GM18519 (cell line): Measurements from ENCODE around the gene PCID2.
"Not testable (repeated sequence)": the region's sequence is repeated elsewhere in the genome, so short reads cannot be mapped to it uniquely, and the experiment has no call there.

Source experiments
- ATAC-seq: cut with Tn5 transposase; IDR thresholded peaks from one replicate; pipeline ENCODE4 v1.9.1; 2021; ENCODE audit warnings: mild to moderate bottlenecking, moderate library complexity; ENCODE audit not compliant: unreplicated experiment, low FRiP score

PCID2 gene

DNA sequence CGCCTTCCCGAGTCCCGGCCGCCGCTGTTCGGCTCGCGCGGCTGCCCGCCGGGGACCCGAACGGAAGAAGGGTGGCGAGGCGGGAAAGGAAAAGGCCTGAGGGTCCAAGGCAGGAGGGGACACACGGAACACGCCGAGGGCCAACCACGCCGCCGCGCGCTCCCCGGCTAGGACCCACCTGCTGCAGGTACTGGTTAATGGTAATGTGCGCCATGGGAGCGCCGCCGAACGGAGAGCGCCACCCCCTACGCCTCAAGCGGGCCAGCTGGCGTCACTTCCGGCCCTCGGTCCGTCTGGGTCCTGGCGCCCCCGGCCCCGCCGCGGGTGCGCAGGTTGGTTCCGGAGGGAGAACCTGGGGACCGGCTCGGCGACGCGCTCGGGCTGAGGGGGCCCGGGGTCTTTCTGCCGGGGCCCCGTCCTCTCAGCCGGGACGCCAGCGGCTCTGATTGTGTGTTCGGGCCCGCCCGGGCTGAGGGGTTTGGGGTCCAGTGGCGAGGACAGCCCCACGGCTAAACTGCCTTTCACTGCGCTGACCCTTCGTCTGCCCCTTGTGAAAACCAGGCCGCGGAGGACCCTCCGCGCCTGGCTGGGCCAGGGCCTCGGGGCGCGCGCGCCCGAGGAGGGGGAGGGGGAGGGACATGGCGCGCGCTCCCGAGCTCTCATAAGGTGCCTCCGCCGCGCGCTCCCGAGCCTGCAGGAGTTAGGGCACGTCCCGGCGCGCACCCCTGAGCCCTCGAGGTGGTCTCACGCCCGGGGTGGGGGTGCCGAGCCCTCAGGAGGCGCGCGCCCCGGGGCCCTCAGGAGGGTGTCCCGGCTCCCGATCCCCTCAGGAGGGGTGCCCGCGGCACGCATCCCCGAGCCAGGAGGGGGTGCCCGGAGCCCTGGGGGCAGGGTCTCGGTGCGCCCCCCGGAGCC lies at the start of gene PCID2:
Gene PCID2, minus strand, starts transcription at position 249 of the 915 bp plus-strand sequence. Its CDS starts 35 bp downstream, at position 214.
- ATAC-seq, result peak; percentile 50

DNA sequence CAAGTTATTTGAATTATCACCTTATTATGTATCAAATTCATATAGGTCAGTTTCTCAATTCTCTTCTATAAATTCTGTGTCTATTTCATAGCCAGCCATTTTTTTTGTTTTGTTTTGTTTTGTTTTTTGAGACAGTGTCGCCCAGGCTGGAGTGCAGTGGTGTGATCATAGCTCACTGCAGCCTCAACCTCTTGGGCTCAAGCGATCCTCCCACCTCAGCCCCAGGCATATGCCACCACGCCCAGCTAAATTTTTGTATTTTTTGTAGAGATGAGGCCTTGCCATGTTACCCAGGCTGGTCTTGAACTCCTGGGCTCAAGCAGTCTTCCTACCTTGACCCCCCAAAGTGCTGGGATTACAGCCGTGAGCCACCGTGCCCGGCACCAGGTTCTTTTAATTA lies 49.4 kb upstream of the PCID2 start:
- ATAC-seq, result not testable (repeated sequence)

DNA sequence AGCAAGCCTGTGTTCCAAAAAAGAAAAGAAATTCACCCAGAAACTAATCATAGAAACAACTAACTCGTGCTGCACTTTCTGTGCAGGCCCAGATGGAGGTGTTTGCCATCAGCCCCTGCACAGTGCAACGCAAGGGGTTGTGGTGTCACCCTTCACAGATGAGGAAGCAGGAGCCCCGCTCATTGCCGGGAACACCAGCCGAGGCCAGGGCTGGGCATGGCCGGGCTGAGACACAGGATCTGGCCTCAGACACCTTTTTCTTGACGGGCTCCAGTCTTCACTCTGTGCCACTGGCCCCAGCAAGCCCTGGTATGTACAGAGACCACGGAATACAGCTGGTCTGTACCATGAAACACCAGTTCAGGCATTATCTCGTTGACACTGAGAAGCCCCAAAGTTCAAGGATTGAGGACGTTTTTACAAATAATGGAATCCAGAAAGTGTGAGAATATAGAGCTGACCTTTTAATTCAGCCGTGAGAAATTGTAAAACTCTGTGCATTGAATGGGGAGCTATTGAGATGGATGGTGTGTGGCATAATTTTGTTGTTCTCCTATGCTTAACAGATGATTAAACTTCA lies 44.1 kb upstream of the PCID2 start:
- ATAC-seq, result no peak

- ATAC-seq, result no peak
Observed at GRCh38 chr13:113245849-113246796, 37.7 kb upstream of the PCID2 start.

- ATAC-seq, result no peak
Observed at GRCh38 chr13:113243847-113244246, 35.4 kb upstream of the PCID2 start.

GRCh38 chr13:113241623-113242022 lies 33.2 kb upstream of the PCID2 start:
- ATAC-seq, result not testable (repeated sequence)

GRCh38 chr13:113239986-113240385 lies 31.5 kb upstream of the PCID2 start:
- ATAC-seq, result no peak

DNA sequence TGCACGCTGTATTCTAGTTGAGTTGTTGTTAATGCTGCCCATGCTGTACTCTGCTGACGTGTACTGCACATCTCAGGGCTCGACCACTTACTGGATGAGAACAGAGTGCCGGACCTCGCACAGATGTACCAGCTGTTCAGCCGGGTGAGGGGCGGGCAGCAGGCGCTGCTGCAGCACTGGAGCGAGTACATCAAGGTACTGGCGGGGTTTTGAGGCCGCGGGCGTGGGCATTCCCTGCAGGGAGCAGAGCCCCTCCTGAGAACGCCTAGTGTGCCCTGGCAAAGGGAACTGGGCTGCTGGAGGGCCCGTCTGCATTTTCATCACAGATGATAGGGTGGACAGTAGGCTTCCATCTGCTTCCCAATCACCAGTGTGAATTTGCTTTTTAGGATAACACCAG lies 30.9 kb upstream of the PCID2 start:
- no peak for ATAC-seq

- no peak for ATAC-seq
Observed at GRCh38 chr13:113238536-113238935, 30.1 kb upstream of the PCID2 start.

- no peak for ATAC-seq
Observed at GRCh38 chr13:113233101-113233500, 24.6 kb upstream of the PCID2 start.

- no peak for ATAC-seq
Observed at GRCh38 chr13:113232208-113233003, 23.9 kb upstream of the PCID2 start.

- ATAC-seq, result no peak
Observed at GRCh38 chr13:113231306-113232207, 23.1 kb upstream of the PCID2 start.

DNA sequence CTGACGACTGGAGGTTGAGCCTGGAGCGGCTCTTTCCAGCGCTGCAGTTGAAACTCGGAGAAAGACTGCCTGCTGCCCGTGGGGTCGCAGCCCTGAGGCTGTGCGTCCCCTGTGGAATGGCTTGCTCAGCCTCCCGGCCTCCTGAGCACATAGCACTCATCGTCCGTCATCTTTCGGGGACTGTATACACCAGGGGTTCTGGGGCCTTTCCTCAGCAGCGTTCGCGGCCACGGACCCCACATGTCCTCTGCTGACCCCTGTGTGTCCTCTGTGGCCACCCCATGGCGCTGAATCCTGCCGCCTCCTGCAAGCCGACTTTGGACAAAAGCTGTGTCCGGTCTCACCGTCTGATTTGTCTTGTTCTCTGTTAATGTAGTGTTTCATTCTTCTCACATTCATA lies 21.3 kb upstream of the PCID2 start:
- no peak for ATAC-seq

DNA sequence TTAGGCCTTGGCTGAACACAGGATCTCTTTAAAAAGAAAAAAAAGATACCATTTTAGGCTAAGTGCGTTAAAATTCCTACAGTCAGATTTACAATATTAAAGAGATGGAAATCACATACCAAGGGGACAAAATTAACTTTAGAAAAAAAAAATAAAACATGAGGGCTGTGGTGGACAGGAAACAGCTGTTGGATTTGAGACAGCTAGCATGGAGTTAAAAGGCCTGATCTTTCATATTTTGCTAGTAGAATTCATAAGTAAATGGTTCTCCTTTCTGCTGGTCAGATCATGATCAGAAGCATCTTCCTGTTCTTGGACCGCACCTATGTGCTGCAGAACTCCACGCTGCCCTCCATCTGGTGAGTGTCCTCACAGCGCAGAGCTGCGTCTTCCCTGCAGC lies 20.7 kb upstream of the PCID2 start:
- no peak for ATAC-seq

GRCh38 chr13:113226873-113227450 lies 18.5 kb upstream of the PCID2 start:
- no peak for ATAC-seq

GRCh38 chr13:113225515-113225914 lies 17.0 kb upstream of the PCID2 start:
- no peak for ATAC-seq

- ATAC-seq, result no peak
Observed at GRCh38 chr13:113224486-113224885, 16.0 kb upstream of the PCID2 start.

DNA sequence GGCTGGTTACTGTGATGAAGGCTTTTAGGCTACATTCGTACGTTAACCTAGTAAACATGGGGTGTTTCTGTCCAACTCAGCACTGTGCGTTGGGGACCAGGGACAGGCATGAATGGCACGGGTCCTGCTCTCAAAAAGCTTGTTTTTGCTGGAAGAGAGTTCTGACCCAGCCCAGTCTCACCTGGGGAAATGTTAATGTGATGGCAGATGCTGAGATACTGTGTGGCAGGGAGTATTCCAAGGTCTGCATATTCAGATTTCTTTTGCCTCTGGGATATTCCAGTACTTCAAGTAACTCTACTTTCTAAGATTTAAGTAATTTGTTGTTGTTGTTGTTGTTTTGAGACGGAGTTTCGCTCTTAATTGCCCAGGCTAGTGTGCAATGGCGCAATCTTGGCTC lies 14.6 kb upstream of the PCID2 start:
- ATAC-seq, result no peak

- no peak for ATAC-seq
Observed at GRCh38 chr13:113220877-113221276, 12.4 kb upstream of the PCID2 start.
